HepG2 (cell line): Measurements from ENCODE around the gene SLC8B1. TPM values are rescaled to one million over a fixed set of nuclear protein-coding genes. Genes with fewer than 3 reads are reported as not detected.
A peak's percentile ranks its signal among the peaks of the same experiment; 100 is the strongest.

Source experiments
- FOXA1 ChIP-seq, 2 experiments: fragments of 450-650 bp in 1 of 2; sonication (generic) in 1 of 2; formaldehyde crosslinking in 1 of 2; IDR thresholded peaks; 2 replicates each; pipeline versions ENCODE4 v1.4.0 to v1.6.1; 2016 to 2020; ENCODE audit warnings: missing genetic modification reagents in 1 of 2
- HIVEP1 ChIP-seq: sonication (generic); formaldehyde crosslinking; IDR thresholded peaks from 2 replicates; pipeline ENCODE4 v1.4.0; 2020; ENCODE audit warnings: mild to moderate bottlenecking, missing genetic modification reagents
- POLR2AphosphoS5 ChIP-seq: IDR thresholded peaks from 2 replicates; pipeline ENCODE4 v1.6.1; 2012; ENCODE audit warnings: low read depth, low read length
- POLR2G ChIP-seq: fragments of 200-400 bp; formaldehyde crosslinking; IDR thresholded peaks from 2 replicates; pipeline ENCODE4 v1.6.1; 2018; ENCODE audit warnings: mild to moderate bottlenecking, low read depth, low read length, moderate library complexity
- RFX3 ChIP-seq: IDR thresholded peaks from 2 replicates; pipeline ENCODE4 v1.6.1; 2016; ENCODE audit warnings: missing biosample characterization, missing genetic modification reagents
- RFX5 ChIP-seq: IDR thresholded peaks from 2 replicates; pipeline ENCODE4 v1.6.1; 2011; ENCODE audit warnings: low read depth, low read length, improper control_type of control experiment
- SAP130 ChIP-seq: IDR thresholded peaks from 2 replicates; pipeline ENCODE4 v1.6.1; 2016; ENCODE audit warnings: low read depth
- SP140L ChIP-seq: sonication (generic); formaldehyde crosslinking; IDR thresholded peaks from 2 replicates; pipeline ENCODE4 v1.4.0; 2020; ENCODE audit warnings: missing genetic modification reagents, borderline replicate concordance
- UBTF ChIP-seq: sonication (generic); formaldehyde crosslinking; IDR thresholded peaks from 2 replicates; pipeline ENCODE4 v1.4.0; 2020; ENCODE audit warnings: mild to moderate bottlenecking, missing genetic modification reagents
- ZFP82 ChIP-seq: sonication (generic); formaldehyde crosslinking; IDR thresholded peaks from 2 replicates; pipeline ENCODE4 v1.5.1; 2020; ENCODE audit warnings: mild to moderate bottlenecking, missing genetic modification reagents, borderline replicate concordance
- ZKSCAN8 ChIP-seq: IDR thresholded peaks from 2 replicates; pipeline ENCODE4 v1.6.1; 2016; ENCODE audit warnings: borderline replicate concordance, missing genetic modification reagents, missing compliant biosample characterization
- ZNF207 ChIP-seq: fragments of 450-650 bp; IDR thresholded peaks from 2 replicates; pipeline ENCODE4 v1.6.1; 2016; ENCODE audit warnings: antibody characterized with exemption, borderline replicate concordance
- ZNF230 ChIP-seq: sonication (generic); formaldehyde crosslinking; IDR thresholded peaks from 2 replicates; pipeline ENCODE4 v1.4.0; 2020; ENCODE audit warnings: mild to moderate bottlenecking, missing genetic modification reagents
- ZNF335 ChIP-seq: sonication (generic); formaldehyde crosslinking; IDR thresholded peaks from 2 replicates; pipeline ENCODE4 v1.4.0; 2020; ENCODE audit warnings: missing genetic modification reagents
- ZNF343 ChIP-seq: sonication (generic); formaldehyde crosslinking; IDR thresholded peaks from 2 replicates; pipeline ENCODE4 v1.4.0; 2020; ENCODE audit warnings: mild to moderate bottlenecking, missing genetic modification reagents
- ZNF354B ChIP-seq: sonication (generic); formaldehyde crosslinking; IDR thresholded peaks from 2 replicates; pipeline ENCODE4 v1.8.0; 2022; ENCODE audit warnings: mild to moderate bottlenecking, missing genetic modification reagents
- ZNF510 ChIP-seq: sonication (generic); formaldehyde crosslinking; IDR thresholded peaks from 2 replicates; pipeline ENCODE4 v1.4.0; 2020; ENCODE audit warnings: low read depth, mild to moderate bottlenecking, missing genetic modification reagents
- ZNF549 ChIP-seq: sonication (generic); formaldehyde crosslinking; IDR thresholded peaks from 2 replicates; pipeline ENCODE4 v1.5.0; 2020; ENCODE audit warnings: missing genetic modification reagents
- ZNF556 ChIP-seq: sonication (generic); formaldehyde crosslinking; IDR thresholded peaks from 2 replicates; pipeline ENCODE4 v1.4.0; 2020; ENCODE audit warnings: mild to moderate bottlenecking, missing genetic modification reagents, borderline replicate concordance
- ZNF652 ChIP-seq: IDR thresholded peaks from 2 replicates; pipeline ENCODE4 v1.6.1; 2016; ENCODE audit warnings: low read depth, borderline replicate concordance
- ZNF737 ChIP-seq: sonication (generic); formaldehyde crosslinking; IDR thresholded peaks from 2 replicates; pipeline ENCODE4 v1.5.0; 2020; ENCODE audit warnings: missing genetic modification reagents, mild to moderate bottlenecking, borderline replicate concordance
- polyA plus RNA-seq, 8 experiments: library from polyadenylated mRNA; depleted of rRNA in 3 of 8; stranded (reverse) in 7 of 8; unstranded in 1 of 8; fragments of >200 nt; fragmentation: Illumina TruSeq in 4 of 8; extraction: Trizol in 4 of 8; gene quantifications; 2 replicates each; pipeline versions ENCODE4 v1.2.1 to v1.2.3, GENCODE V29; 2011 to 2016; ENCODE audit warnings: low read depth in 4 of 8, missing spikeins in 1 of 8, mixed read lengths in 1 of 8; ENCODE audit not compliant: insufficient read depth in 1 of 8
- total RNA-seq, 5 experiments: library from RNA; depleted of rRNA; stranded (reverse); fragments of >200 nt; fragmentation: Illumina TruSeq; extraction: Trizol; gene quantifications; 2 replicates each; pipeline ENCODE4 v1.2.3, GENCODE V29; 2016; ENCODE audit warnings: low read depth in 1 of 5
- TF ChIP-seq, protein P1 (sequence below): sonication (generic); formaldehyde crosslinking; conservative IDR thresholded peaks from 2 replicates; pipeline ENCODE4 v1.5.0; 2020; ENCODE audit warnings: missing genetic modification reagents
- TF ChIP-seq, protein P2 (sequence below): sonication (generic); formaldehyde crosslinking; IDR thresholded peaks from 2 replicates; pipeline ENCODE4 v1.4.0; 2020; ENCODE audit warnings: missing genetic modification reagents
- TF ChIP-seq, protein P3 (sequence below): sonication (generic); formaldehyde crosslinking; IDR thresholded peaks from 2 replicates; pipeline ENCODE4 v1.4.0; 2020; ENCODE audit warnings: mild to moderate bottlenecking, missing genetic modification reagents

Gene SLC8B1
- total and polyA plus RNA-seq, 2 of the 13 experiments (the other 11 are each of a cell fraction or from before 2014, with no cell fraction given), result 6.8 to 8.0 TPM

GRCh38 chr12:113271853-113272561 is 62.9 kb downstream of the SLC8B1 start (continued):
- no peak for TF ChIP-seq POLR2AphosphoS5
- no peak for TF ChIP-seq ZNF737 (CRISPR knock-in tag)
- peak; percentile 76 for TF ChIP-seq SAP130 (CRISPR knock-in tag)
- TF ChIP-seq ZNF556 (CRISPR knock-in tag), result no peak
- TF ChIP-seq ZNF335, result no peak
- TF ChIP-seq, protein P1, sequence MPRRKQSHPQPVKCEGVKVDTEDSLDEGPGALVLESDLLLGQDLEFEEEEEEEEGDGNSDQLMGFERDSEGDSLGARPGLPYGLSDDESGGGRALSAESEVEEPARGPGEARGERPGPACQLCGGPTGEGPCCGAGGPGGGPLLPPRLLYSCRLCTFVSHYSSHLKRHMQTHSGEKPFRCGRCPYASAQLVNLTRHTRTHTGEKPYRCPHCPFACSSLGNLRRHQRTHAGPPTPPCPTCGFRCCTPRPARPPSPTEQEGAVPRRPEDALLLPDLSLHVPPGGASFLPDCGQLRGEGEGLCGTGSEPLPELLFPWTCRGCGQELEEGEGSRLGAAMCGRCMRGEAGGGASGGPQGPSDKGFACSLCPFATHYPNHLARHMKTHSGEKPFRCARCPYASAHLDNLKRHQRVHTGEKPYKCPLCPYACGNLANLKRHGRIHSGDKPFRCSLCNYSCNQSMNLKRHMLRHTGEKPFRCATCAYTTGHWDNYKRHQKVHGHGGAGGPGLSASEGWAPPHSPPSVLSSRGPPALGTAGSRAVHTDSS (CRISPR knock-in tag), result no peak
- no peak for TF ChIP-seq UBTF (CRISPR knock-in tag)
- no peak for TF ChIP-seq ZNF652 (CRISPR knock-in tag)
- no peak for TF ChIP-seq ZFP82 (CRISPR knock-in tag)
- TF ChIP-seq HIVEP1 (CRISPR knock-in tag), result no peak
- TF ChIP-seq ZNF354B (CRISPR knock-in tag), result no peak
- TF ChIP-seq, protein P2, sequence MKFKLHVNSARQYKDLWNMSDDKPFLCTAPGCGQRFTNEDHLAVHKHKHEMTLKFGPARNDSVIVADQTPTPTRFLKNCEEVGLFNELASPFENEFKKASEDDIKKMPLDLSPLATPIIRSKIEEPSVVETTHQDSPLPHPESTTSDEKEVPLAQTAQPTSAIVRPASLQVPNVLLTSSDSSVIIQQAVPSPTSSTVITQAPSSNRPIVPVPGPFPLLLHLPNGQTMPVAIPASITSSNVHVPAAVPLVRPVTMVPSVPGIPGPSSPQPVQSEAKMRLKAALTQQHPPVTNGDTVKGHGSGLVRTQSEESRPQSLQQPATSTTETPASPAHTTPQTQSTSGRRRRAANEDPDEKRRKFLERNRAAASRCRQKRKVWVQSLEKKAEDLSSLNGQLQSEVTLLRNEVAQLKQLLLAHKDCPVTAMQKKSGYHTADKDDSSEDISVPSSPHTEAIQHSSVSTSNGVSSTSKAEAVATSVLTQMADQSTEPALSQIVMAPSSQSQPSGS (CRISPR knock-in tag), result 0 out of 2 replicates have a peak, but pooled peaks have one; percentile 23
- no peak for TF ChIP-seq FOXA1 (IDR thresholded peaks at IDR 0.05)
- TF ChIP-seq FOXA1 (CRISPR knock-in tag; IDR thresholded peaks at IDR 0.05), result no peak
- TF ChIP-seq ZKSCAN8 (CRISPR knock-in tag), result no peak
- TF ChIP-seq, protein P3, sequence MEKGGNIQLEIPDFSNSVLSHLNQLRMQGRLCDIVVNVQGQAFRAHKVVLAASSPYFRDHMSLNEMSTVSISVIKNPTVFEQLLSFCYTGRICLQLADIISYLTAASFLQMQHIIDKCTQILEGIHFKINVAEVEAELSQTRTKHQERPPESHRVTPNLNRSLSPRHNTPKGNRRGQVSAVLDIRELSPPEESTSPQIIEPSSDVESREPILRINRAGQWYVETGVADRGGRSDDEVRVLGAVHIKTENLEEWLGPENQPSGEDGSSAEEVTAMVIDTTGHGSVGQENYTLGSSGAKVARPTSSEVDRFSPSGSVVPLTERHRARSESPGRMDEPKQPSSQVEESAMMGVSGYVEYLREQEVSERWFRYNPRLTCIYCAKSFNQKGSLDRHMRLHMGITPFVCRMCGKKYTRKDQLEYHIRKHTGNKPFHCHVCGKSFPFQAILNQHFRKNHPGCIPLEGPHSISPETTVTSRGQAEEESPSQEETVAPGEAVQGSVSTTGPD, result no peak
- no peak for TF ChIP-seq RFX5
- no peak for TF ChIP-seq ZNF207
- no peak for TF ChIP-seq ZNF230 (CRISPR knock-in tag)
- TF ChIP-seq SP140L, result no peak
- TF ChIP-seq ZNF549 (CRISPR knock-in tag), result no peak
- TF ChIP-seq RFX3 (CRISPR knock-in tag), result no peak
- TF ChIP-seq POLR2G, result 0 out of 2 replicates have a peak, but pooled peaks have one; percentile 29
- TF ChIP-seq ZNF343 (CRISPR knock-in tag), result no peak
- no peak for TF ChIP-seq ZNF510 (CRISPR knock-in tag)
